Peyer's patch (tissue), 4 donors: ENCODE measurements around the gene ESYT2. TPM values are rescaled to one million over a fixed set of nuclear protein-coding genes. Genes with fewer than 3 reads are reported as not detected.

Experiments
- DNase-seq, 3 donors: peaks; one replicate each; pipeline ENCODE4 v3.0.0-alpha.2; 2017 to 2019
- H3K27ac ChIP-seq, 4 donors: fragments of 200-600 bp; sonication (generic); one replicate each; pipeline ENCODE4 v1.5.1; 2016 to 2019
- H3K27me3 ChIP-seq, 2 donors: fragments of 200-600 bp; sonication (generic); one replicate each; pipeline ENCODE4 v1.5.1; 2019
- H3K36me3 ChIP-seq, 3 donors: fragments of 200-600 bp; sonication (generic); one replicate each; pipeline ENCODE4 v1.5.1; 2016 to 2019
- H3K4me1 ChIP-seq, 4 donors: fragments of 200-600 bp; sonication (generic); one replicate each; pipeline ENCODE4 v1.5.1; 2016 to 2019
- H3K4me3 ChIP-seq, 4 donors: fragments of 200-600 bp; sonication (generic); 1 replicate in 3 of 4; 2 replicates in 1 of 4; pipeline ENCODE4 v1.5.1; 2016 to 2019; ENCODE audit warnings: mild to moderate bottlenecking in 1 of 4
- H3K9me3 ChIP-seq, 4 donors: fragments of 200-600 bp; sonication (generic); one replicate each; pipeline ENCODE4 v1.5.1; 2016 to 2019; ENCODE audit warnings: mild to moderate bottlenecking in 1 of 4
- CTCF ChIP-seq, 6 experiments: fragments of 450-650 bp in 4 of 6; fragments of 200-600 bp in 2 of 6; sonication (generic) in 1 of 6; IDR thresholded peaks; one replicate each; pipeline ENCODE4 v1.5.1; 2017 to 2019; ENCODE audit warnings: antibody characterized with exemption in 6 of 6, mild to moderate bottlenecking in 3 of 6, moderate library complexity in 1 of 6
- POLR2A ChIP-seq, 2 donors: fragments of 450-650 bp; IDR thresholded peaks; one replicate each; pipeline ENCODE4 v1.5.1; 2017; ENCODE audit warnings: antibody characterized with exemption in 2 of 2, mild to moderate bottlenecking in 2 of 2, moderate library complexity in 2 of 2
- total RNA-seq, 4 donors: library from RNA; depleted of rRNA; stranded (reverse); fragments of >200 nt; gene quantifications; one replicate each; pipeline ENCODE4 v1.1.0, GENCODE V29; 2016

The ESYT2 gene
- total RNA-seq, 4 donors from 2014 or later = 53.6 to 137 (median 71.0) TPM

GRCh38 chr7:158723714-158724385 is 105.5 kb downstream of the ESYT2 start:
- TF ChIP-seq POLR2A (IDR thresholded peaks at IDR 0.05) (no peak), CTCF (IDR thresholded peaks at IDR 0.05) (no peak)
- Histone ChIP-seq H3K27me3 (no peaks in the 10 kb centered on the region), H3K9me3 (no peaks in the 10 kb centered on the region), H3K36me3 (no peaks in the 10 kb centered on the region), H3K4me1 (no peaks in the 10 kb centered on the region), H3K4me3 (no peak overlapping the region), H3K27ac (no peak overlapping the region)
- no peak for DNase-seq

GRCh38 chr7:158723266-158723665 is 106.0 kb downstream of the ESYT2 start:
- no peaks in the 10 kb centered on the region for H3K27me3 ChIP-seq
- TF ChIP-seq POLR2A (IDR thresholded peaks at IDR 0.05) (no peak), CTCF (IDR thresholded peaks at IDR 0.05) (no peak)
- H3K36me3 ChIP-seq = no peaks in the 10 kb centered on the region
- no peak overlapping the region for H3K4me3 ChIP-seq
- H3K4me1 ChIP-seq = no peaks in the 10 kb centered on the region
- no peak overlapping the region for H3K27ac ChIP-seq
- H3K9me3 ChIP-seq = no peaks in the 10 kb centered on the region
- DNase-seq = no peak

GRCh38 chr7:158722574-158723237 is 106.6 kb downstream of the ESYT2 start:
- Histone ChIP-seq H3K36me3 (no peaks in the 10 kb centered on the region), H3K27ac (no peak overlapping the region), H3K4me3 (no peak overlapping the region), H3K27me3 (no peaks in the 10 kb centered on the region), H3K9me3 (no peaks in the 10 kb centered on the region), H3K4me1 (no peaks in the 10 kb centered on the region)
- TF ChIP-seq CTCF (IDR thresholded peaks at IDR 0.05) (no peak), POLR2A (IDR thresholded peaks at IDR 0.05) (no peak)
- DNase-seq = no peak

GRCh38 chr7:158720112-158720511 is 109.2 kb downstream of the ESYT2 start:
- TF ChIP-seq POLR2A (IDR thresholded peaks at IDR 0.05) (no peak), CTCF (IDR thresholded peaks at IDR 0.05) (no peak)
- no peaks in the 10 kb centered on the region for H3K4me1 ChIP-seq

GRCh38 chr7:158716802-158717201 is 112.5 kb downstream of the ESYT2 start:
- Histone ChIP-seq H3K27me3 (no peaks in the 10 kb centered on the region), H3K9me3 (no peaks in the 10 kb centered on the region), H3K36me3 (no peaks in the 10 kb centered on the region), H3K4me1 (no peaks in the 10 kb centered on the region), H3K27ac (no peak overlapping the region), H3K4me3 (no peak overlapping the region)
- DNase-seq = no peak
- no peak for TF ChIP-seq CTCF (IDR thresholded peaks at IDR 0.05)
- TF ChIP-seq POLR2A (IDR thresholded peaks at IDR 0.05) = no peak

More at GRCh38 chr7:158720112-158720511, 109.2 kb downstream of the ESYT2 start:
- no peak overlapping the region for H3K4me3 ChIP-seq
- DNase-seq = no peak
- no peaks in the 10 kb centered on the region for H3K36me3 ChIP-seq
- H3K27me3 ChIP-seq = no peaks in the 10 kb centered on the region
- no peak overlapping the region for H3K27ac ChIP-seq
- H3K9me3 ChIP-seq = no peaks in the 10 kb centered on the region
